OCI-LY7 (cell line): Measurements from ENCODE around the gene CAVIN1. TPM values are rescaled to one million over a fixed set of nuclear protein-coding genes. Genes with fewer than 3 reads are reported as not detected.

Source experiments
- BruUV-seq: library from RNA; stranded (reverse); fragments of 400-500 nt; replicated peaks from 2 replicates; lab custom pipeline; 2021; lab: Mats Ljungman, UMichigan
- CTCF ChIA-PET: fragments of 300-600 bp; sonication (Branson Sonifier 250); formaldehyde crosslinking; loops from one replicate; lab custom pipeline; 2022; ENCODE audit warnings: antibody characterized with exemption; ENCODE audit not compliant: unreplicated experiment; lab: Charles Lee
- POLR2A ChIA-PET: fragments of 300-600 bp; sonication (Branson Sonifier 250); formaldehyde crosslinking; loops from one replicate; lab custom pipeline; 2022; ENCODE audit warnings: antibody characterized with exemption; lab: Charles Lee
- DNase-seq: peaks from one replicate; pipeline ENCODE4 v3.0.0-alpha.2; 2015; ENCODE audit warnings: low spot score
- H2AFZ ChIP-seq: fragments of 200-600 bp; sonication (generic), shearing (Covaris generic); 2 replicates; pipeline ENCODE4 v1.6.1; 2014; ENCODE audit warnings: mild to moderate bottlenecking, antibody characterized with exemption, low read length, moderate library complexity
- H3K27ac ChIP-seq: fragments of 200-600 bp; sonication (generic); 2 replicates; pipeline ENCODE4 v1.5.1; 2014; ENCODE audit warnings: mixed run types, low read depth, mild to moderate bottlenecking, moderate library complexity, low read length, inconsistent platforms; ENCODE audit not compliant: poor library complexity, severe bottlenecking
- H3K36me3 ChIP-seq: fragments of 200-600 bp; sonication (generic); 2 replicates; pipeline ENCODE4 v1.6.1; 2014; ENCODE audit warnings: mild to moderate bottlenecking, antibody characterized with exemption, low read length, moderate library complexity, mixed read lengths; ENCODE audit not compliant: insufficient read depth
- H3K4me1 ChIP-seq: fragments of 200-600 bp; sonication (generic); 2 replicates; pipeline ENCODE4 v1.5.1; 2014; ENCODE audit warnings: mild to moderate bottlenecking, low read length; ENCODE audit not compliant: insufficient read depth, poor library complexity, severe bottlenecking
- H3K4me2 ChIP-seq: fragments of 200-600 bp; sonication (generic); 2 replicates; pipeline ENCODE4 v1.6.1; 2014; ENCODE audit warnings: mild to moderate bottlenecking, low read length
- H3K4me3 ChIP-seq: fragments of 200-600 bp; sonication (generic); 2 replicates; pipeline ENCODE4 v1.5.1; 2014; ENCODE audit warnings: mild to moderate bottlenecking, low read depth, low read length; ENCODE audit not compliant: poor library complexity, severe bottlenecking
- H3K79me2 ChIP-seq: fragments of 200-600 bp; sonication (generic); 2 replicates; pipeline ENCODE4 v1.6.1; 2016; ENCODE audit warnings: low read depth, mild to moderate bottlenecking, low read length, moderate library complexity, mixed read lengths; ENCODE audit not compliant: insufficient read depth
- H3K9me2 ChIP-seq: fragments of 200-600 bp; sonication (generic); 2 replicates; pipeline ENCODE4 v1.6.1; 2016; ENCODE audit warnings: mild to moderate bottlenecking, low read length, mixed read lengths; ENCODE audit not compliant: insufficient read depth
- H3K9me3 ChIP-seq: fragments of 200-600 bp; sonication (generic); 2 replicates; pipeline ENCODE4 v1.6.1; 2014; ENCODE audit warnings: mild to moderate bottlenecking, mixed run types, low read length, mixed read lengths
- H4K20me1 ChIP-seq: fragments of 200-600 bp; sonication (generic); 2 replicates; pipeline ENCODE4 v1.6.1; 2014; ENCODE audit warnings: mild to moderate bottlenecking, antibody characterized with exemption, low read length, moderate library complexity, mixed read lengths; ENCODE audit not compliant: insufficient read depth
- EZH2phosphoT487 ChIP-seq: fragments of 200-600 bp; sonication (generic); IDR thresholded peaks from 2 replicates; pipeline ENCODE4 v1.6.1; 2018; ENCODE audit warnings: low read depth, borderline replicate concordance, mild to moderate bottlenecking, mixed run types, antibody characterized with exemption, low read length, moderate library complexity, mixed read lengths
- intact Hi-C: fragments of 100-400 bp; cut with micrococcal nuclease; formaldehyde crosslinking; loops from one replicate; pipeline ENCODE4 v1.10.0; 2022; ENCODE audit not compliant: unreplicated experiment
- total RNA-seq, 2 experiments: library from RNA; depleted of rRNA in 1 of 2; stranded (reverse); fragments of >200 nt in 1 of 2; shearing (Covaris generic) in 1 of 2; gene quantifications; 2 replicates each; pipeline ENCODE4 v1.2.3, GENCODE V29; 2014 to 2022
- TF ChIP-seq, protein P1 (sequence below): fragments of 200-600 bp; sonication (generic); conservative IDR thresholded peaks from 2 replicates; pipeline ENCODE4 v1.5.1; 2014; ENCODE audit warnings: mild to moderate bottlenecking, antibody characterized with exemption, low read length, moderate library complexity, mixed read lengths

The CAVIN1 gene
- total RNA-seq, 2 experiments from 2014 or later = 0.08 TPM; not detected in 1

DNA sequence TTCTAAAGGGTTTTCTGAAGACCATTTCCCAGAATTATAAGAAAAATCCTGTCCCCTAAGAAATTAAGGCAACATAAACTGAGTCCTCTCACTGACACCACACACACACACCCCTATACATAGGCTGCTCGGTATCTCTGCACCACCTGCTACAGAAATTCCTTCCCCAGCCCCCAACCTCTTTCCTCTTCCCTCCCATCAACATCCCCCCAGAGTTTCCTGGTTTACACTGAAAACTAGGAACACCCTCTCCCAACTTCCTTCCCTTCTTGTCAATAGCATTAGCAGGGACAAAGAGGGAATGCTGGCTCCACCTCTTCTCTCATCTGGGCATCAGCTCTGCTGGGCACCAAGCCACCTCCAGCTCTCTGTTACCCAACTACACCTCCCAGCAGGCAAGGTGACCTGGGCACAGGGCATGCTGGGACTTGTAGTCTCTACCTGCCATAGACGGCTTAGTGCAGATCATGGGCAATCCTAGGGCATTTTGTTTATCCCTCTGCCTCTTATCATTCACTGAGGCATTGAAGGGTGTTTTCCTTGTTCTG, 15.7 kb downstream of the CAVIN1 start:
- Histone ChIP-seq H3K9me2 (no peaks in the 10 kb centered on the region), H4K20me1 (no peaks in the 10 kb centered on the region; the same call in 1 of the 2 replicates), H3K4me2 (peak overlapping the region; percentile 12; the same call in 1 of the 2 replicates), H3K36me3 (no peaks in the 10 kb centered on the region), H3K79me2 (no peaks in the 10 kb centered on the region), H3K27ac (no peak overlapping the region), H3K4me3 (no peak overlapping the region), H3K9me3 (no peaks in the 10 kb centered on the region), H2AFZ (peak overlapping the region; percentile 21; the same call in 1 of the 2 replicates), H3K4me1 (peaks cover 15% of the 10 kb centered on the region)
- intact Hi-C loops = loop anchor here (10.0 kb wide), 2 partner anchors 183 to 223 kb away; partner anchors contain the start of genes HCRT and KCNH4
- ChIA-PET POLR2A (interaction anchor here (0.8 to 1.6 kb wide), 5 partner anchors 19 to 159 kb away, joined by 3 to 8 read pairs (median 3); partner anchors contain the start of gene STAT3), CTCF (interaction anchor here (0.6 to 1.5 kb wide), 3 partner anchors 16 to 106 kb away, joined by 3 to 6 read pairs (median 4); partner anchors contain the start of gene CAVIN1)
- peak; percentile 73 for DNase-seq
- no TSS peak for BruUV-seq
- TF ChIP-seq, protein P1, sequence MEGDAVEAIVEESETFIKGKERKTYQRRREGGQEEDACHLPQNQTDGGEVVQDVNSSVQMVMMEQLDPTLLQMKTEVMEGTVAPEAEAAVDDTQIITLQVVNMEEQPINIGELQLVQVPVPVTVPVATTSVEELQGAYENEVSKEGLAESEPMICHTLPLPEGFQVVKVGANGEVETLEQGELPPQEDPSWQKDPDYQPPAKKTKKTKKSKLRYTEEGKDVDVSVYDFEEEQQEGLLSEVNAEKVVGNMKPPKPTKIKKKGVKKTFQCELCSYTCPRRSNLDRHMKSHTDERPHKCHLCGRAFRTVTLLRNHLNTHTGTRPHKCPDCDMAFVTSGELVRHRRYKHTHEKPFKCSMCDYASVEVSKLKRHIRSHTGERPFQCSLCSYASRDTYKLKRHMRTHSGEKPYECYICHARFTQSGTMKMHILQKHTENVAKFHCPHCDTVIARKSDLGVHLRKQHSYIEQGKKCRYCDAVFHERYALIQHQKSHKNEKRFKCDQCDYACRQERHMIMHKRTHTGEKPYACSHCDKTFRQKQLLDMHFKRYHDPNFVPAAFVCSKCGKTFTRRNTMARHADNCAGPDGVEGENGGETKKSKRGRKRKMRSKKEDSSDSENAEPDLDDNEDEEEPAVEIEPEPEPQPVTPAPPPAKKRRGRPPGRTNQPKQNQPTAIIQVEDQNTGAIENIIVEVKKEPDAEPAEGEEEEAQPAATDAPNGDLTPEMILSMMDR = no peak
- no peak for TF ChIP-seq EZH2phosphoT487

DNA sequence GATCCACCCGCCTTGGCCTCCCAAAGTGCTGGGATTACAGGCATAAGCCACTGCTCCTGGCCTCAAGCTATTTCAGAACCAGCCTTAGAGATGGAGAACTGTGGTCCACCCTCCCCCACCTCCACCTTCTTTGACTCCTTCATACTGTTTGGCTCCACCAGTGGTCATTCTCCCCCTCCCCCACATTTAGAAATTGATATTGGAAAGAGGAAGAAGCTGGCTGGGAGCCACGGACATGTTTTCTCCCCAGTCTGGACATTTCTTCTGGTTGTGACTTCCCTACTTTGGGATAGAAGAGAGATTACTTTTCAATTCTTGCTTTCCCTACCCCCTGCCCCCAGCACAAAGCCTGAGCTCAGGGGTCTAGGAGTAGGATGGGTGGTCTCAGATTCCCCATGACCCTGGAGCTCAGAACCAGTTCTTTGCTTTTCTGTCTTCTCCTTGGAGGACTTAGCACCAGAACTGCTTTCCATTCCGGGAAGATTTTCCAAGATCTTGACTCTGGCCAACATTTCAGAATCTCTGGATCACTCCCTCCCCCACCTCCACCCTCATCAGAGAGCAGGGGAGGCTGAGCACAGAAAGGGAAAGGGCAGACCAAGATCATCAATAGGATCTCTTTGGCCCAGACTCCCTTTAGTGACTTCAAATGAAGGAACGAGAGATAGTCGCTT, 16.3 kb downstream of the CAVIN1 start:
- peak overlapping the region; percentile 12; the same call in 1 of the 2 replicates for H3K4me2 ChIP-seq
- H3K9me3 ChIP-seq = no peaks in the 10 kb centered on the region
- intact Hi-C loops = loop anchor here (1.0 to 10.0 kb wide), 4 partner anchors 84 to 222 kb away; partner anchors contain the start of genes HCRT and KCNH4
- no peak for DNase-seq
- TF ChIP-seq EZH2phosphoT487 = no peak
- TF ChIP-seq, protein P1 = no peak
- H3K27ac ChIP-seq = no peak overlapping the region
- H3K36me3 ChIP-seq = no peaks in the 10 kb centered on the region
- H4K20me1 ChIP-seq = no peaks in the 10 kb centered on the region; the same call in 1 of the 2 replicates
- no peaks in the 10 kb centered on the region for H3K79me2 ChIP-seq
- no peak overlapping the region for H2AFZ ChIP-seq
- peaks cover 15% of the 10 kb centered on the region for H3K4me1 ChIP-seq
- no TSS peak for BruUV-seq
- no peak overlapping the region for H3K4me3 ChIP-seq
- ChIA-PET CTCF (interaction anchor here (0.6 to 1.5 kb wide), 3 partner anchors 16 to 107 kb away, joined by 3 to 6 read pairs (median 4); partner anchors contain the start of gene CAVIN1), POLR2A (interaction anchor here (0.8 to 1.6 kb wide), 5 partner anchors 8 to 158 kb away, joined by 3 to 8 read pairs (median 3); partner anchors contain the start of gene STAT3)
- H3K9me2 ChIP-seq = no peaks in the 10 kb centered on the region
